22Rv1 (cell line): ENCODE results near the gene ALOX5AP.

ENCODE experiments used
- ZFX ChIP-seq: fragments of 450-650 bp; IDR thresholded peaks from 2 replicates; pipeline ENCODE4 v1.6.1; 2017; ENCODE audit warnings: antibody characterized with exemption, borderline replicate concordance
- TF ChIP-seq, protein P1 (sequence below): fragments of 450-650 bp; IDR thresholded peaks from 2 replicates; pipeline ENCODE4 v1.5.1; 2017; ENCODE audit warnings: mild to moderate bottlenecking

DNA sequence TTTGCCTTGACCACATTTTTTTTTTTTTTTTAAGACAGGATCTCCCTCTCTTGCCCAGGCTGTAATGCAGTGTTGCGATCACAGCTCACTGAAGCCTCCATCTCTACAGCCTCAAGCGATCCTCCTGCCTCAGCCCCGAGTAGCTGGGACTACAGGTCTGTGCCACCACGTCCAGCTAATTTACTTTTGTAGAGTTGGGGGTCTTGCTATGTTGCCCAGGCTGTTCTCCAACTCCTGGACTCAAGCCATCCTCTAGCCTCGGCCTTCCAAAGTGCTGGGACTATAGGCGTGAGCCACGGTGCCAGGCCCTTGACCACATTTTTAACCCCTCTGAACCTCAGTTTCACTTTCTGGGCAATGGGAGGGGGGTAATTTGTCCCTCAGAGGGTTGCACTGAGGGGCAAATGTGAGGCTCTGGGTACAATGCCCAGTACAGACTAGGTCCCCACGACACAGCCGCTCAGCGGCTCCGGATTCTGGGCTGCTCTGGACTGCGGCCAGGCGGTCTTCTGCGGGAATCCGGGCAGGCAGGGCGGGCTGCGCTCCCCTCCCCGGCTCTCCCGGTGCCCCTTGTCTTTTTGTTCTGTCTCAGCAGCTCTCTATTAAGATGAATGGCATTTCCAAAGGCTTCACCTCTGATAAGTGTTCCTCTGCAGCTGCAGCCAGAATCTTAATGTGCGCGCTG, 3.8 kb upstream of the ALOX5AP start:
- TF ChIP-seq, protein P1, sequence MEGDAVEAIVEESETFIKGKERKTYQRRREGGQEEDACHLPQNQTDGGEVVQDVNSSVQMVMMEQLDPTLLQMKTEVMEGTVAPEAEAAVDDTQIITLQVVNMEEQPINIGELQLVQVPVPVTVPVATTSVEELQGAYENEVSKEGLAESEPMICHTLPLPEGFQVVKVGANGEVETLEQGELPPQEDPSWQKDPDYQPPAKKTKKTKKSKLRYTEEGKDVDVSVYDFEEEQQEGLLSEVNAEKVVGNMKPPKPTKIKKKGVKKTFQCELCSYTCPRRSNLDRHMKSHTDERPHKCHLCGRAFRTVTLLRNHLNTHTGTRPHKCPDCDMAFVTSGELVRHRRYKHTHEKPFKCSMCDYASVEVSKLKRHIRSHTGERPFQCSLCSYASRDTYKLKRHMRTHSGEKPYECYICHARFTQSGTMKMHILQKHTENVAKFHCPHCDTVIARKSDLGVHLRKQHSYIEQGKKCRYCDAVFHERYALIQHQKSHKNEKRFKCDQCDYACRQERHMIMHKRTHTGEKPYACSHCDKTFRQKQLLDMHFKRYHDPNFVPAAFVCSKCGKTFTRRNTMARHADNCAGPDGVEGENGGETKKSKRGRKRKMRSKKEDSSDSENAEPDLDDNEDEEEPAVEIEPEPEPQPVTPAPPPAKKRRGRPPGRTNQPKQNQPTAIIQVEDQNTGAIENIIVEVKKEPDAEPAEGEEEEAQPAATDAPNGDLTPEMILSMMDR, result no peak
- no peak for TF ChIP-seq ZFX
